Measurements from ENCODE around the gene LGALS12. TPM values are rescaled to one million over a fixed set of nuclear protein-coding genes. Genes with fewer than 3 reads are reported as not detected.

The LGALS12 gene
- total RNA-seq, 1 donor from 2014 or later = not detected

- DNase-seq = no peak
- no peak overlapping the region for H3K27ac Mint-ChIP-seq (ENCODE audit: unreplicated experiment)
- H3K9me3 Mint-ChIP-seq (ENCODE audit: unreplicated experiment) = peaks cover 2% of the 10 kb centered on the region
- TF ChIP-seq, protein P1, sequence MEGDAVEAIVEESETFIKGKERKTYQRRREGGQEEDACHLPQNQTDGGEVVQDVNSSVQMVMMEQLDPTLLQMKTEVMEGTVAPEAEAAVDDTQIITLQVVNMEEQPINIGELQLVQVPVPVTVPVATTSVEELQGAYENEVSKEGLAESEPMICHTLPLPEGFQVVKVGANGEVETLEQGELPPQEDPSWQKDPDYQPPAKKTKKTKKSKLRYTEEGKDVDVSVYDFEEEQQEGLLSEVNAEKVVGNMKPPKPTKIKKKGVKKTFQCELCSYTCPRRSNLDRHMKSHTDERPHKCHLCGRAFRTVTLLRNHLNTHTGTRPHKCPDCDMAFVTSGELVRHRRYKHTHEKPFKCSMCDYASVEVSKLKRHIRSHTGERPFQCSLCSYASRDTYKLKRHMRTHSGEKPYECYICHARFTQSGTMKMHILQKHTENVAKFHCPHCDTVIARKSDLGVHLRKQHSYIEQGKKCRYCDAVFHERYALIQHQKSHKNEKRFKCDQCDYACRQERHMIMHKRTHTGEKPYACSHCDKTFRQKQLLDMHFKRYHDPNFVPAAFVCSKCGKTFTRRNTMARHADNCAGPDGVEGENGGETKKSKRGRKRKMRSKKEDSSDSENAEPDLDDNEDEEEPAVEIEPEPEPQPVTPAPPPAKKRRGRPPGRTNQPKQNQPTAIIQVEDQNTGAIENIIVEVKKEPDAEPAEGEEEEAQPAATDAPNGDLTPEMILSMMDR (IDR thresholded peaks at IDR 0.05; ENCODE audit: partially characterized antibody, unreplicated experiment) = no peak
- no peaks in the 10 kb centered on the region for H3K36me3 Mint-ChIP-seq (ENCODE audit: unreplicated experiment)
- H3K27me3 Mint-ChIP-seq (ENCODE audit: unreplicated experiment) = peaks cover 3% of the 10 kb centered on the region
- peaks cover 11% of the 10 kb centered on the region for H3K4me1 Mint-ChIP-seq (ENCODE audit: low read depth, unreplicated experiment)
- no peak overlapping the region for H3K4me3 Mint-ChIP-seq (ENCODE audit: unreplicated experiment)
Observed at GRCh38 chr11:63551091-63551888, 45.4 kb downstream of the LGALS12 start.

DNA sequence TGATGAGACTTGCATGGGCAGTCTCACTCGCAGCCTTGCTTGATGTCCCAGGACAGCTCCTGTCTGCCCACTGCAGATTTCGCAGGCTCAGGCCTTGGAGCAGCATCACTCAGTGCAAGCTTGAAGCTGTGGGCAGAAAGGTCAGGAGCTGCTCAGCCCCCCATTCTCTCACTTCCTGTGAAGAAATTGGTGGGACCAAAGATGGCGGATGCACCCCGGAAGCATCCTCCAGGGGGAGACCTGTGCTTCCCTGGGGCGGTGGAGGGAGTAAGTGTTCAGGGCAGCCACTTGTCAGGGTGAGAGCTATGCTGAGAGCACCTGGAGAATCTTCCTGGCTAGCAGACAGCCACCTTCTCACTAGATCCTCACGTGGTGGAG is 46.0 kb downstream of the LGALS12 start:
- no peak overlapping the region for H3K27ac Mint-ChIP-seq (ENCODE audit: unreplicated experiment)
- TF ChIP-seq, protein P1 (IDR thresholded peaks at IDR 0.05; ENCODE audit: partially characterized antibody, unreplicated experiment) = no peak
- H3K4me1 Mint-ChIP-seq (ENCODE audit: low read depth, unreplicated experiment) = peaks cover 6% of the 10 kb centered on the region
- DNase-seq = no peak
- peaks cover 3% of the 10 kb centered on the region for H3K27me3 Mint-ChIP-seq (ENCODE audit: unreplicated experiment)
- no peaks in the 10 kb centered on the region for H3K36me3 Mint-ChIP-seq (ENCODE audit: unreplicated experiment)
- H3K9me3 Mint-ChIP-seq (ENCODE audit: unreplicated experiment) = no peaks in the 10 kb centered on the region
- no peak overlapping the region for H3K4me3 Mint-ChIP-seq (ENCODE audit: unreplicated experiment)

DNA sequence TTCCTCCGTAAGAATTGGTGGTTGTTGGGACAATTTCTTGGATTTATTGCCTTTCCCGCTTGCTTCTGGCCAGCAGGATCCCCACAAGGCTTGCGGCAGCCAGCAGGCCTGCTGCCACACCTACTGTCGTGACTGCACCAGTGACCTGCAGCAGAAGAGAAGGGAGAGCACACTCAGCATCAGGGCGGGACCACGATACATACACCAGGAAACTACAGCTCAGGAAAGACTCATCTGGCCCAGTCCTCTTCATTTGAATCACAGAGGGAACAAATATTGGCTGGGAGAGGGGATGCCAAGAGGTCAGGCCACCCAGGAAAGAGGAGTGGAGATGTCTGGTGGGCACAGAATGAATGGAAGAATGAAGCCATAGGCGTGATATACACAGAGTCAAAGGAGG is 47.0 kb downstream of the LGALS12 start:
- H3K4me1 Mint-ChIP-seq (ENCODE audit: low read depth, unreplicated experiment) = peaks cover 3% of the 10 kb centered on the region
- H3K4me3 Mint-ChIP-seq (ENCODE audit: unreplicated experiment) = no peak overlapping the region
- no peaks in the 10 kb centered on the region for H3K36me3 Mint-ChIP-seq (ENCODE audit: unreplicated experiment)
- H3K27me3 Mint-ChIP-seq (ENCODE audit: unreplicated experiment) = peaks cover 3% of the 10 kb centered on the region
- TF ChIP-seq, protein P1 (IDR thresholded peaks at IDR 0.05; ENCODE audit: partially characterized antibody, unreplicated experiment) = no peak
- H3K27ac Mint-ChIP-seq (ENCODE audit: unreplicated experiment) = no peak overlapping the region
- no peaks in the 10 kb centered on the region for H3K9me3 Mint-ChIP-seq (ENCODE audit: unreplicated experiment)
- no peak for DNase-seq

- H3K27me3 Mint-ChIP-seq (ENCODE audit: unreplicated experiment) = peaks cover 3% of the 10 kb centered on the region
- H3K36me3 Mint-ChIP-seq (ENCODE audit: unreplicated experiment) = no peaks in the 10 kb centered on the region
- H3K9me3 Mint-ChIP-seq (ENCODE audit: unreplicated experiment) = no peaks in the 10 kb centered on the region
- DNase-seq = no peak
- H3K27ac Mint-ChIP-seq (ENCODE audit: unreplicated experiment) = no peak overlapping the region
- TF ChIP-seq, protein P1 (IDR thresholded peaks at IDR 0.05; ENCODE audit: partially characterized antibody, unreplicated experiment) = no peak
- H3K4me3 Mint-ChIP-seq (ENCODE audit: unreplicated experiment) = no peak overlapping the region
- peaks cover 3% of the 10 kb centered on the region for H3K4me1 Mint-ChIP-seq (ENCODE audit: low read depth, unreplicated experiment)
Observed at GRCh38 chr11:63553759-63554158, 47.9 kb downstream of the LGALS12 start.

DNA sequence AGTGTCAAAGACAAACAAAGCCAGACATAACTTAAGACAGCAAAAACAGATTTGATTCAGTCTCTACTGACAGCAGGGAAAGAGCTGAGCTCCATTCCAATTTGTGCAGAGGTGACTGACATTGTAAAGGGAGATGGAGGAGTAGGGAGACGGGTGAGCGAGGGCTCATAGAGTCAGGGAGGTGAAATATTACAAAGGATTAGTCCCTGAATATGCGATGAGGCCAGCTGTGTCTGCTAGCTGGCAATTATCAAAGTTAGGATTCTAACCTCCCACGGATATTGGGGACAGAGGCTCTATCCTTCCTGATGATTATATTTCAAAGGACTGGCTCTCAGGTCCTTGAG is 49.0 kb downstream of the LGALS12 start:
- Mint-ChIP-seq H3K4me1 (ENCODE audit: low read depth, unreplicated experiment) (peaks cover 3% of the 10 kb centered on the region), H3K27me3 (ENCODE audit: unreplicated experiment) (peaks cover 3% of the 10 kb centered on the region), H3K27ac (ENCODE audit: unreplicated experiment) (no peak overlapping the region), H3K9me3 (ENCODE audit: unreplicated experiment) (no peaks in the 10 kb centered on the region), H3K4me3 (ENCODE audit: unreplicated experiment) (no peak overlapping the region), H3K36me3 (ENCODE audit: unreplicated experiment) (no peaks in the 10 kb centered on the region)
- TF ChIP-seq, protein P1 (IDR thresholded peaks at IDR 0.05; ENCODE audit: partially characterized antibody, unreplicated experiment) = no peak
- DNase-seq = no peak

Measured in glutamatergic neuron (in vitro differentiated cells).